Suprapubic skin (tissue), 4 donors: ENCODE results near the gene AVPI1.

ENCODE experiments used
- EP300 ChIP-seq: sonication (generic); formaldehyde crosslinking; IDR thresholded peaks from one replicate; pipeline ENCODE4 v1.6.1; 2017; ENCODE audit warnings: antibody characterized with exemption
- POLR2A ChIP-seq, 2 donors: fragments of 450-650 bp; IDR thresholded peaks; one replicate each; pipeline ENCODE4 v1.6.1; 2017; ENCODE audit warnings: antibody characterized with exemption in 2 of 2, mild to moderate bottlenecking in 2 of 2, moderate library complexity in 2 of 2
- POLR2AphosphoS5 ChIP-seq, 3 donors: sonication (generic); formaldehyde crosslinking; IDR thresholded peaks; one replicate each; pipeline ENCODE4 v1.6.1; 2017; ENCODE audit warnings: antibody characterized with exemption in 3 of 3
- TF ChIP-seq, protein P1 (sequence below), 2 donors: fragments of 200-600 bp in 1 of 2; fragments of 450-650 bp in 1 of 2; sonication (generic) in 1 of 2; IDR thresholded peaks; one replicate each; pipeline ENCODE4 v1.5.1; 2016 to 2019; ENCODE audit warnings: antibody characterized with exemption in 2 of 2, mild to moderate bottlenecking in 1 of 2, moderate library complexity in 1 of 2

GRCh38 chr10:97715259-97715874 lies 28.3 kb upstream of the AVPI1 start:
- TF ChIP-seq POLR2AphosphoS5 (IDR thresholded peaks at IDR 0.05) (no peak), EP300 (no peak), POLR2A (IDR thresholded peaks at IDR 0.05) (no peak)
- TF ChIP-seq, protein P1, sequence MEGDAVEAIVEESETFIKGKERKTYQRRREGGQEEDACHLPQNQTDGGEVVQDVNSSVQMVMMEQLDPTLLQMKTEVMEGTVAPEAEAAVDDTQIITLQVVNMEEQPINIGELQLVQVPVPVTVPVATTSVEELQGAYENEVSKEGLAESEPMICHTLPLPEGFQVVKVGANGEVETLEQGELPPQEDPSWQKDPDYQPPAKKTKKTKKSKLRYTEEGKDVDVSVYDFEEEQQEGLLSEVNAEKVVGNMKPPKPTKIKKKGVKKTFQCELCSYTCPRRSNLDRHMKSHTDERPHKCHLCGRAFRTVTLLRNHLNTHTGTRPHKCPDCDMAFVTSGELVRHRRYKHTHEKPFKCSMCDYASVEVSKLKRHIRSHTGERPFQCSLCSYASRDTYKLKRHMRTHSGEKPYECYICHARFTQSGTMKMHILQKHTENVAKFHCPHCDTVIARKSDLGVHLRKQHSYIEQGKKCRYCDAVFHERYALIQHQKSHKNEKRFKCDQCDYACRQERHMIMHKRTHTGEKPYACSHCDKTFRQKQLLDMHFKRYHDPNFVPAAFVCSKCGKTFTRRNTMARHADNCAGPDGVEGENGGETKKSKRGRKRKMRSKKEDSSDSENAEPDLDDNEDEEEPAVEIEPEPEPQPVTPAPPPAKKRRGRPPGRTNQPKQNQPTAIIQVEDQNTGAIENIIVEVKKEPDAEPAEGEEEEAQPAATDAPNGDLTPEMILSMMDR (IDR thresholded peaks at IDR 0.05): no peak
